Stimulated activated CD8-positive, alpha-beta memory T cell treated with anti-CD3 and anti-CD28 coated beads, Interleukin-2, amount 100 ng/mL, for 48 hours (primary cell): Measurements from ENCODE around the gene C3.
"Not testable (repeated sequence)": the region's sequence is repeated elsewhere in the genome, so short reads cannot be mapped to it uniquely, and the experiment has no call there.

Experiments used
- DNase-seq, 2 donors: peaks; one replicate each; pipeline ENCODE4 v3.0.0-alpha.2; 2020; ENCODE audit warnings: low read depth in 2 of 2

The C3 gene

GRCh38 chr19:6693056-6693471 lies 27.4 kb downstream of the C3 start:
- no peak for DNase-seq

- no peak for DNase-seq
Observed at GRCh38 chr19:6692027-6692426, 28.4 kb downstream of the C3 start.

GRCh38 chr19:6691342-6691741 lies 29.1 kb downstream of the C3 start:
- no peak for DNase-seq

- DNase-seq: no peak
Observed at GRCh38 chr19:6690160-6690885, 30.1 kb downstream of the C3 start.

- no peak for DNase-seq
Observed at GRCh38 chr19:6687114-6687513, 33.3 kb downstream of the C3 start.

DNA sequence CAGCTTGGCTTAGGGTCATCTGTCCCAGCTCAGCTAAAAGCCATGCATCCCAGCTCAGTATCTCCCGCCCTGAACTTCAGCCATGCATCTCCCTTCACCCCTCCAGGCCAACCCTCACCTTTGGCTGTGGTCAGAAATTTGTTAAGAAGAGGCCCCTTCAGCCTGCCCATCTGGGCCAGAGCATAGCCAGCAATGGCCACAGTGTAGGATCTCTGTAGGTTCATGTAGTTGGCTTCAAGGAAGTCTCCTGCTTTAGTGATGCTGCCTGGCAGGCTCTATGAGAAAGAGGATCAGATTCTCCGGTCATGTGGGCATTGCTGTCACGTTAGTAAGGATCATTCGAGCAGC lies 33.8 kb downstream of the C3 start:
- DNase-seq: no peak

DNA sequence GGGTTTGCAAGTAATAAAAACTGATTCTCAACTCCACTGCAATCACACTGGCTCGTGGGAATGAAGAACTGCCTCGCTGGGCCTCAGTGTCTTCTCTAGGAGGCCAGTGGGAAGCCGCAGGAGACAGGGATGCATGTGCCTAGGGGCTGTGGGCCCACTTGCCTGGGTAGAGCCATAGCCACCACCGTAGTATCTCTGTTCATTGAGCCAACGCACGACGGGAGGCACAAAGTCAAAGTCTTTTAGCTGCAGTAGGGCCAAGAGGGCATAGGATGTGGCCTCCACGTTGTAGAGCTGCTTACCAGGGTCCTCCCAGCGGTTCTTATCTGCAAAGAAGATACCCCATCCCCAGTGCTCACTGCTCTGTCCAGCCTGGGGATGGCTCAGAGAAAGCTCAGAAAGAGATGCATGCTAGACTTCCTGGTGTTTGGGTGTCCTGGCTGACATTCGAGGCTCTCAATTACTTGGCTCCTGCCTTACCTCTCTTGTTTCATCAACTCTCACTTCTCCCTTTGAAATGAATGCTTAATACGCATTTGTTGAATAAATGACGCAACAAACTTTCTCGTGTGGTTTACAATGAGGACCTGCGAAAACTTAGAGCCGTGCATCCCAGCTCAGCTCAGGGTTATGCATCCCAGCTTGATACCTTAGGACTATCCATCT lies 34.4 kb downstream of the C3 start:
- no peak for DNase-seq

DNA sequence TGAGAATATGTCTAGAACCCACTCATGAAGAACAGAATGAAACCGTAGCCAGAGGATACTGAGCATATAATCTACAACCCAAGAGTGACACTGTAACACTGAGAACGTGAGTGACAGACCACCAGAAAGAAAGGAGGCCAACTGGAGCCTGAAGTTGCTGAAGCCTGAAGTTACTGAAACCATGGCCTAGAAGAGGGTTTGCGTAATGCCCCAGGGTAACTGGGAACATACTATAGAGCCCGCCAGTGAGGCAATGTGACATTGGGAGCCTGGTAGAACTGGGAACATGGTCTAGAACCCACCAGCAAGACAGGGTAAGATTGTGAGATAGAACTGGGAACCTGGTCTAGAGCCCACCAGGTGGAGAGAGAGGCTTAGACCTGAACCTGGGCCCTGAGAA lies 35.0 kb downstream of the C3 start:
- no peak for DNase-seq

GRCh38 chr19:6683971-6684370 lies 36.5 kb downstream of the C3 start:
- no peak for DNase-seq

DNA sequence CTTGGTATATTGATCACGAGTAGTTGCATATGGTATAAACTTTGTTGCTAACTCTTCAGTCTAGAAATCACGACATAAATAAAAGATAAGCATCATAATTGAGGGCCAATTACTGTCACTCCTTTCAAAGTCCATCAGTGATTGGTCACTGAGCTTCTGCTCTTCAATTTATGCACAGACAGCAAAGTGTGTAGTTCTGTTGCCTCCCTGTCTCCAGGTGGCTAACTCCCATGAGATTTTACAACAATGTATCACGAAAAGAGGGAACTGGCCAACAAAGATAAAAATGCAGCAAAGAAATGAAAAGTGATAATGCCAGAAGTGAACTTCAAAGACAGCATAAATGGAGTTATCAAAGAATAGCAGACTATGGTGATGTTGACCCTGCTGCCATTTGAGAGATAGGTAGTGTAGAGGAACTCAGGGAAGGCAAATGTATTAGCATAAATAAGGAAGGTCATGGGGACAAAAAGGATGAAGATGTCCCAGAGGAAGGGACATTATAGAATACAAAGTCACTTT lies 37.8 kb downstream of the C3 start:
- DNase-seq: no peak

GRCh38 chr19:6680141-6680540 lies 40.3 kb downstream of the C3 start:
- DNase-seq: no peak

- no peak for DNase-seq
Observed at GRCh38 chr19:6679139-6679538, 41.3 kb downstream of the C3 start.

DNA sequence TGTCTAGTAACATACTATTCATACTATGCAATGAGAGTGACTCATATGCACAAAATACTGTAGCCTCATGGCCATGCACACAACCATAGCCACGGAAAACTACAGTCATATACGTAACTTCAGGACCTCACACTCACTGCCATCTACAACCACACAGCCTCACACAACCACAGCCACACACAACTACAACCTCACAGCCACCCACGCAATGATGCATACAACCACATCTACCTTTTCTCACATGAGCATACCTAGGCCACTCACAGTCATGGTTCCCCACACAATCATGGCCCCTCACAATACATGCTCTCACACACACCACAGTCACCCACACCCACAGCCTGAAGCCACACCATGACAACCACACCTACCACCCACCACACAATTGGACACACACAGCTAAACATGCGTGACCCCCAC lies 41.8 kb downstream of the C3 start:
- peak in 1 of 2 donors; percentile 64 for DNase-seq

GRCh38 chr19:6677883-6678689 lies 42.4 kb downstream of the C3 start:
- DNase-seq: peak in 1 of 2 donors; percentile 62

- DNase-seq: no peak
Observed at GRCh38 chr19:6677495-6677882, 43.0 kb downstream of the C3 start.

DNA sequence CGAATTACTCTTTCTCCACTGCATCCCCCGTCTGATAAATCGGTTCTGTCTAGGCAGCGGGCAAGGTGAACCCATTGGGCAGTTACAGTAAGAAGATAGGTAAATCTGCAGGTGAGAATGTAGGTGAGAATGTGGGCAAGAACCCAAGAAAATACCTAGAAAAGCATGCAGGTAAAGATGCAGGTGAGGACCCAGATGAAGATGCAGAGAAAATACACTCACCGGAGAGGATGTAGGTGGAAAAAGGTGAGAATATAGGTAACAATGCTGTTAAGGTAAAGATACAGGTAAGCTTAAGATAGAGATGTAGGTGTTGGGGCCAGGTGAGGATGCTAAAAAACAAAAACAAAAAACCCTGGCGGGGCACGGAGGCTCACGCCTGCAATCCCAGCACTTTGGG lies 44.2 kb downstream of the C3 start:
- no peak for DNase-seq

- DNase-seq: peak; percentile 80 to 91
Observed at GRCh38 chr19:6674868-6675305, 45.6 kb downstream of the C3 start.

GRCh38 chr19:6674408-6674807 lies 46.0 kb downstream of the C3 start:
- DNase-seq: not testable (repeated sequence)

DNA sequence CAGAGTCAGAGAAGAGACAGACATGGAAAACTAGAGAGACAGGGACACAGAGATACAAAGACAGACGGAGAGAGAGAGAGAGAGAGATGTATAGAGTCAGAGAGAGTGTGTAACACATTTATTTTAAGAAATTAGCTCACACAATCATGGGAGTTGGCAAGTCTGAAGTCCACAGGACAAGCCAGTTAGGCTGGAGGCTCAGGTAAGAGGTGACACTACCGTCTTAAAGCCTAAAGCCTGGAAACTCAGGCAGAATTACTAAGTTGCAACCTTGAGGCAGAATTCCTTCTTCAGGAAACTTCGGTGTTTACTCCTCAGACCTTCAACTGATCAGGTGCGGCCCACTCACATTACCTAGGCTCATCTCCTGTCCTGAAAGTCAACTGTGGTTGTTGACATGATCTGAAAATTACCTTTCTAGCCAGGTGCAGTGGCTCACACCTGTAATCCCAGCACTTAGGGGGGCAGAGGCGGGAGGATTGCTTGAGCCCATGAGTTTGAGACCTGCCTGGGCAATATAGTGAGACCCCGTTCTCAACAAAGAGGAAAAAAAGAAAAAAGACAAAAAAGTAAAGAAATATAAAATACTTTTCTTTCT lies 47.7 kb downstream of the C3 start:
- no peak for DNase-seq

- no peak for DNase-seq
Observed at GRCh38 chr19:6671960-6672359, 48.5 kb downstream of the C3 start.

- no peak for DNase-seq
Observed at GRCh38 chr19:6668691-6669090, 51.8 kb downstream of the C3 start.

DNA sequence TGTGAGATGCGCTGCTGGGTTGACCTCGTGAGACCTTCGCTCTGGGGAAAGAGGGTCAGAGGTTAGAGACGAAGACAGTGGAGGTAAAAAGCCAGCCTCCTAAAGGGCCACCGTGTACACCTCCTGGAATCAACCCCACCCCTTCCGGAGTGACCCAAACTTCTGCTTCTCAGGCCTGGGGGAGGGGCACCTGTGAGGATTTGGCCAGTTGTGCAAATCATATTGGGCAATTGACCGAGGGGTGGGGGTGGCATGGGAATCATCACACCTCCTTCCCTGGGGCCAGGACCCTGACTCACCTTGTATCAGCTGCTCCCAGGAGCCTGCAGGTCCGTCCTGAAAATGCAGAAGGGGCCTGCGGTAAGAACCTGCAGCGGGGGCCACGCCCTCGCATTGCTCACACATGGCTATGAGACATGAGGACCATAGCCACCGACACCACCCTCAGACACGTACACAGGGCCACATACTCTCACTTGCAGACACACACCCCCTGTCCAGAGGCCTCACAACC lies 53.3 kb downstream of the C3 start:
- peak in 1 of 2 donors; percentile 51 for DNase-seq
